DOHH2 (cell line): ENCODE results near the gene LIN52.

Source experiments
- CTCF ChIP-seq: fragments of 200-600 bp; sonication (generic); IDR thresholded peaks from one replicate; pipeline ENCODE4 v1.5.1; 2014; ENCODE audit warnings: antibody characterized with exemption, mild to moderate bottlenecking, low read depth, low read length; ENCODE audit not compliant: poor library complexity, severe bottlenecking
- EZH2phosphoT487 ChIP-seq: fragments of 200-600 bp; sonication (generic); IDR thresholded peaks from 2 replicates; pipeline ENCODE4 v1.6.1; 2017; ENCODE audit warnings: borderline replicate concordance, mild to moderate bottlenecking, antibody characterized with exemption, low read length, moderate library complexity, mixed read lengths

- TF ChIP-seq CTCF: no peak
- TF ChIP-seq EZH2phosphoT487: no peak
Measured at GRCh38 chr14:74239848-74240793, 155.4 kb downstream of the LIN52 start.
